Stimulated activated CD8-positive, alpha-beta memory T cell treated with anti-CD3 and anti-CD28 coated beads, Interleukin-4, amount 100 ng/mL, for 4 hours (primary cell): Measurements from ENCODE around the gene TWIST1.

Experiments used
- DNase-seq, 2 donors: peaks; one replicate each; pipeline ENCODE4 v3.0.0-alpha.2; 2020; ENCODE audit warnings: low read depth in 2 of 2, low spot score in 1 of 2

Gene TWIST1

GRCh38 chr7:19097165-19098055, 20.0 kb downstream of the TWIST1 start:
- no peak for DNase-seq

- DNase-seq, result no peak
These were observed 22.0 kb downstream of the TWIST1 start for GRCh38 chr7:19095353-19095860.

GRCh38 chr7:19094598-19095352, 22.7 kb downstream of the TWIST1 start:
- DNase-seq, result no peak

GRCh38 chr7:19094138-19094537, 23.3 kb downstream of the TWIST1 start:
- DNase-seq, result no peak

GRCh38 chr7:19091550-19092200, 25.8 kb downstream of the TWIST1 start:
- DNase-seq, result no peak

- no peak for DNase-seq
These were observed 26.9 kb downstream of the TWIST1 start for GRCh38 chr7:19090526-19090925.

- DNase-seq, result no peak
These were observed 27.6 kb downstream of the TWIST1 start for GRCh38 chr7:19089797-19090196.

- DNase-seq, result no peak
These were observed 28.1 kb downstream of the TWIST1 start for GRCh38 chr7:19089378-19089777.

- DNase-seq, result no peak
These were observed 37.3 kb downstream of the TWIST1 start for GRCh38 chr7:19080093-19080492.

GRCh38 chr7:19079066-19079465, 38.4 kb downstream of the TWIST1 start:
- DNase-seq, result no peak

- DNase-seq, result no peak
These were observed 47.6 kb downstream of the TWIST1 start for GRCh38 chr7:19069842-19070241.

GRCh38 chr7:19066170-19066569, 51.3 kb downstream of the TWIST1 start:
- DNase-seq, result no peak
